Epidermal melanocyte (primary cell): ENCODE measurements around the gene EFEMP1.

Source experiments
- DNase-seq: peaks from one replicate; pipeline ENCODE4 v3.0.0; 2011; ENCODE audit warnings: low spot score; ENCODE audit not compliant: insufficient read length

Gene EFEMP1

GRCh38 chr2:55932843-55933242 lies 9.3 kb upstream of the EFEMP1 start:
- no peak for DNase-seq

DNA sequence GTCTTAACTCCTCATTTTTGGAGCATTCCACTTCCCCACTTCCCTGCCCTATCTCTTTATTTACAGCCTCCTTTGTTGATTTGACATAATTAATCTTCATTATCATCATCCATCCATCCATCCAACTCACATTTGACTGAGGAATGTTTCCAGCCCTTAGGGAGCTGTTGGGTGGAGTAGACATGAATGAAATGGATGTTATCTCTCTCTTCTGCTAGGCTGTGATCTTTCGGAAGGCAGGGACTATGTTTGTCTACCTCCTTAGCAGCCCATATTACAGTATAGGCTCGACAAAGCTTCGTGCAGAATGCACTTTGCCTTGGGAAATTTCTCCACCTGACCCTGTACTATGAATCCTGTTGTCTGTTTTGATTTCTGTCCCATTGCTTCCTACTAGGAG lies 7.7 kb upstream of the EFEMP1 start:
- no peak for DNase-seq

DNA sequence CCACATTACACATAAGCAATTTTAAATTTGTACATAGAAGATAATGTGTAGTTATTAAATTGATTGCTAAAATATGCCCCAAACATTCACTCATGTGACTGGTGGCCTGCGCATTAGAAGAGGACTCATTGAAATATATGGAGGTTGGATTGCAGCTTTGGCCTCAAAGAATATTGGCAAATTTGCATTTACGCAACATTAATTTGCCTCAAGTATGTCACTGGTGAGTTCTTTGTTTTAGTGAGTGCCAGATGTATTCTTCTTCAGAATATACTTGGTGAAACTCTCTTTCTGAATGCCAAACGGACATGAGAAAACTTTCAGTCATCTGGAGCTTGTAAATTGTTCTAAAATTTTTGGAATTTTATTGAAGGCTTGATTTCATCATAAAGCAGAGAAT lies 5.9 kb upstream of the EFEMP1 start:
- DNase-seq, result no peak

DNA sequence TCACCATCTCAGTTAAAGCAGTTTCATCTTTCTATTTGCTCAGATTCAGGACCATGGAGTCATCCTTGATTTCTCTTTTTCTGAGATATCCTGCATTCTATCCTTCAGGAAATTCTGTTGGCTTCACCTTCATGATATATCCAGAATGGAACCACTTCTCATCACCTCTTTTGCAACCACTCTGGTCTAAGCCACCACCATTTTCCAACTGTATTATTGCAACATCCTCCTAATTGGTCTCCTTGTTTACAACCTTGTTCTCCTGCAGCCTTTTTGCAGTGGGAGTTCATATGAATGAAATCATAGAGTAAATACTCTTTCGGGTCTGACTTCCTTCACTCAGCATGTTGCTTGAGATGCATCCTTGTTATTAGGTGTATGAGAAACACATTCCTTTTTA lies 3.4 kb upstream of the EFEMP1 start:
- no peak for DNase-seq

DNA sequence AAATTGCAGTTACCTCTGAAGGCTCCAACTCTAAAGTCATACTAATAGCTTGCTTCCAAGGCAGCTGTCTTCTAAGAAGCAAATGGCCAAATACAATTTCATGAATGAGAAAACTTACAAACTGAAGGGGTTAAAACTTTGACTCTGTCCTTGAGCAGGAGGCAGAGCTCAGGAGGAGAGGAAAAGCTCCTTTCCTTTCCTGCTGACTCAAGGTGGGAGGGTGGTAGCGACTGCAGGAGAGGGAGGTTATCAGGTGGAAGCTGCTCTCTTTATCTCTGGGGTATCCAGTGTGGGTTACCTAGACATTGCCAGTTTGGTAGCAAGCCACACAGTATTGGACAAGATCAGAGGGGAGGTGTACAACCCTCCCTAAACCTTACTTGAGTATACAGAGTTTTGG lies 2.7 kb upstream of the EFEMP1 start:
- DNase-seq, result no peak

- DNase-seq, result no peak
These were observed 370 bp upstream of the EFEMP1 start for GRCh38 chr2:55923982-55924321.

GRCh38 chr2:55922291-55922907 lies 1.2 kb downstream of the EFEMP1 start:
- no peak for DNase-seq

GRCh38 chr2:55919574-55919973 lies 4.0 kb downstream of the EFEMP1 start:
- no peak for DNase-seq

GRCh38 chr2:55918856-55919255 lies 4.7 kb downstream of the EFEMP1 start:
- DNase-seq, result no peak

GRCh38 chr2:55917713-55918390 lies 5.7 kb downstream of the EFEMP1 start:
- no peak for DNase-seq

- no peak for DNase-seq
These were observed 6.5 kb downstream of the EFEMP1 start for GRCh38 chr2:55917117-55917516.

- DNase-seq, result no peak
These were observed 7.0 kb downstream of the EFEMP1 start for GRCh38 chr2:55916473-55917049.

DNA sequence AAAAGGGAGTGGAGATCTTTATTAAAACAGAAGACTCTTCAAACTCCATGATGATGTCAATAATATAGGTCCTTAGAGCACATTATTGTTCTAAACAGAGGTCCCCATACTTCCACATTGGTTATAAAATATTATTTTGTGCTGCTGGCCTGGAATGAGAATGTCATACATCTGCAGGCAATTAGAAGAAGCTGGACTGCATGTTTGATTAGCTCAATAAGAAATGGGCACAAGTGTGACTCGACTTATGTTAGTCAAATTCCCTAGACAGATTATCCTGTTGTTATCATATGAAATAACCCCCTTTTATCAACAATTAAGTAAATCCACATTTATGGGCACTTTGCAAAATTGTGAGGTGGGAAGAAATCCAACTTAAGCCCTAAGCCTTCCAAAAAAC lies 8.8 kb downstream of the EFEMP1 start:
- DNase-seq, result no peak

- DNase-seq, result no peak
These were observed 10.7 kb downstream of the EFEMP1 start for GRCh38 chr2:55912926-55913325.

- DNase-seq, result no peak
These were observed 13.5 kb downstream of the EFEMP1 start for GRCh38 chr2:55910077-55910476.

GRCh38 chr2:55907686-55908085 lies 15.9 kb downstream of the EFEMP1 start:
- DNase-seq, result no peak

GRCh38 chr2:55906993-55907392 lies 16.6 kb downstream of the EFEMP1 start:
- DNase-seq, result no peak

GRCh38 chr2:55903727-55904126 lies 19.9 kb downstream of the EFEMP1 start:
- no peak for DNase-seq

DNA sequence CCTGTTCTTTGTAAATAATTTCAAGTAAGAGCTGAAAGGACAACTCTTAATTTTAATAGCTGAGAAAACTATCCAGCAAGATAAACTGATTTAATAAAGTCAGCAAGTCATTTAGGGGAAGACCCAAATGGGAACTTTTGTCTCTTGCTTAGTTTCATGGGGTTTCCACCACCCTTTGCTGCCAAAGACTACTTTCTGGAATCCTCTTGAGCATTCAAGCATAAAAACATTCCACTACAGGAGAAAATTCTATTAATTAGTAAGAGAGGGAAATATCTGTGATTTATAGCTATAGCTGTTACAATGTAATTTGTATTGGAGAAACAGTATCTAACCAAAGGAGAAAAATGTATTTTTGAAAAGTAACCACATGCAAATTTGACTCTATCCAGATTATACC lies 20.6 kb downstream of the EFEMP1 start:
- no peak for DNase-seq

DNA sequence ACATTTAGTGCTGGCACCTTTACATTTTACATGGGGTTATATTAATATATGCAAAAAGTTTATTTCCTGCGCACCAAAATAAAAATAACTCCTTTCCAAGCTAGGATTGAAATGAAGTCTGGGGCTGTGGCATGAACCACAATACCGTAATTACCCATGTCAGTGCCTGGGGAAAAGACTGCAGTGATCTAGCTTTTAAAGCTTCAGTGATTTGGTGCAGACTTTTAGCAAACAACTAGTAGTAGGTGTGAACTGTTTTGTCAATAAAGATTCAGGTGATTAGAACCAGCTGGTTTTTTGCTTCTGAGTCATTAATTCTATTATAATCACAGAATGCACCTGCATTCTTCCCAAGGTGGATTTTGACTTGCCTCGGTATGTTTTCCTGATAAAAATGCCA lies 21.2 kb downstream of the EFEMP1 start:
- DNase-seq, result no peak

GRCh38 chr2:55901941-55902340 lies 21.6 kb downstream of the EFEMP1 start:
- DNase-seq, result no peak

DNA sequence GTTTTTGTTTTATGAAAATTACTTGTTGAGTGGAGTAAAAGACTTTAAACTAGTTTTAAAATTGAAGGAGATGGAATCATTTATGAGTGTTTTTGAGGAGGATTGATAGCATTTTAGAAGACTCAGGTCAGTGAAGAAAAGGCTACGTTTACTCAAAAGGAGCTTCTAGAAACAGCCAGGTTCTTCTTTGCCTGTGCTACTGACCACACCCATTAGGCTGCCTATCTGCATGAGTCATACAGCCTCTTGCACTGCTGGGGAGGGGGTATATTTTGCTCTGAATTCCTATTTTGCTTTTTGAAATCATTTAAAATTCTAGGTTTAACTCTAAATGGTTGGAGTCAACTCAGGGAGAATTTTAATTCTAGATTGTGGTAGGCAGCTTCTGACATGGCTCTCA lies 22.3 kb downstream of the EFEMP1 start:
- no peak for DNase-seq

DNA sequence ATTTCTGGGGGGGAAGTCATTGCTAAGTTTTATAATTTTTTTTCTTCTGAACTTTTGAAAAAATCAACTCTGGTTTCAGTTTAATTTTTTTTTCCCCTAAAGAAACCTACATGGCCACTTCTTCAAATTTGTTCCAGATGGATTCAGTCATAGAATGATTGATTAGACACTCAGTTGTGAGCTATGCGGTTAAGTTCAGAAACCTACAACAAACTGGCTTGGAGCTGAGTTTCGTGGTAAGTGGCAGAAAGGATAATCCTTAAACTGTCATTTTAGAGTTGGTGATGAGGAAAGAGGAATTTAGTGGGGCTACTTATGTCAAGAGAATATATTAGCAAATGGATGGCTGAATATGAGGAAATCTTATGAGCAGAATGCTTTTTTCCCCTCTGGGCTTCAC lies 23.7 kb downstream of the EFEMP1 start:
- DNase-seq, result no peak
